GM20000 (cell line): ENCODE data around the gene PRR29.

Experiments
- DNase-seq: peaks from one replicate; pipeline ENCODE4 v3.0.0; 2012; ENCODE audit warnings: low spot score
- TF ChIP-seq, protein P1 (sequence below): IDR thresholded peaks from 2 replicates; pipeline ENCODE4 v1.5.1; 2012; ENCODE audit warnings: mild to moderate bottlenecking, control low read depth; ENCODE audit errors: extremely low read depth, missing control alignments

The PRR29 gene

GRCh38 chr17:63955791-63956190 lies 42.4 kb upstream of the PRR29 start:
- DNase-seq: no peak
- TF ChIP-seq, protein P1, sequence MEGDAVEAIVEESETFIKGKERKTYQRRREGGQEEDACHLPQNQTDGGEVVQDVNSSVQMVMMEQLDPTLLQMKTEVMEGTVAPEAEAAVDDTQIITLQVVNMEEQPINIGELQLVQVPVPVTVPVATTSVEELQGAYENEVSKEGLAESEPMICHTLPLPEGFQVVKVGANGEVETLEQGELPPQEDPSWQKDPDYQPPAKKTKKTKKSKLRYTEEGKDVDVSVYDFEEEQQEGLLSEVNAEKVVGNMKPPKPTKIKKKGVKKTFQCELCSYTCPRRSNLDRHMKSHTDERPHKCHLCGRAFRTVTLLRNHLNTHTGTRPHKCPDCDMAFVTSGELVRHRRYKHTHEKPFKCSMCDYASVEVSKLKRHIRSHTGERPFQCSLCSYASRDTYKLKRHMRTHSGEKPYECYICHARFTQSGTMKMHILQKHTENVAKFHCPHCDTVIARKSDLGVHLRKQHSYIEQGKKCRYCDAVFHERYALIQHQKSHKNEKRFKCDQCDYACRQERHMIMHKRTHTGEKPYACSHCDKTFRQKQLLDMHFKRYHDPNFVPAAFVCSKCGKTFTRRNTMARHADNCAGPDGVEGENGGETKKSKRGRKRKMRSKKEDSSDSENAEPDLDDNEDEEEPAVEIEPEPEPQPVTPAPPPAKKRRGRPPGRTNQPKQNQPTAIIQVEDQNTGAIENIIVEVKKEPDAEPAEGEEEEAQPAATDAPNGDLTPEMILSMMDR: no peak

- no peak for DNase-seq
Observed at GRCh38 chr17:63956296-63956920, 41.7 kb upstream of the PRR29 start.

DNA sequence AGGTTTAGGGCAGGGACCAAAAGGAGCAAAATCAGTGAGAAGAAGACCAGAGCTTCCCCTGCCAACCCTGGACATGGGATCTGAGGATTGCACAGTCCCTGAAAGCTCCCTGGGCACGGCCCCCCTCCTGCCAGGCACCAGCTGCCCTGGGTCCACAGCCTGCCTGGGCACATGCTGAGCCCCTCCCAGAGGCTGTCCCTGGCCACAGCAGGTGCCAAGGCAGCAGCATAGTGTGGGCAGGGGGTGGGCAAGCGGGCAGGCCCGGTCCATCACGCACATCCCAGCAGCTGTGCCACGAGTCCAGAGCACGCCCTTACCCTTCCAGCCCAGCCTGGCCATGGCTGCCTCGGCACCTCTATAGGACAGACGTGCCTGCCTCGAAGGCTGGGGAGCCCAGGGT lies 38.1 kb upstream of the PRR29 start:
- TF ChIP-seq, protein P1: no peak
- DNase-seq: no peak

More at GRCh38 chr17:63956296-63956920, 41.7 kb upstream of the PRR29 start:
- TF ChIP-seq, protein P1: no peak

DNA sequence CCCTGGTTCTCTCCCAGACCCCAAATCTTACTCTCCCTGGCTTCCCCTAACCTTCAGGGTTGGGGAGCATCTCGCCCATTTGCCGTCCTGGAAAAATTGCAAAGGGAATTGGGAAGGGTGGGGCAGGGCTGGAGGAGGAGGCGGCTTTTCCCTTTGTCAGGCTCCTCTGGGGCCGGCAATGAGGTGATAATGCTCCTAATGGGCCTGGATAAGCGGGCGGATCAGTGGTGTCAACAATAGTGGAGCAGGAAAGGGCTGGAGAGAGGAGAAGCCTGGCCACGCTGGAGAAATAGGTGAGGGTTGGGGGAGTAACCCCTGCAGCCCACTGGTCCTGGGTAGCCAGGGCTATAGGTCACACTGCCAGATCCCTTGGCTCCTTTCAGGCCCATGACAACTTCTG lies 37.7 kb upstream of the PRR29 start:
- no peak for DNase-seq
- TF ChIP-seq, protein P1: no peak

- peak; percentile 67 for DNase-seq
Observed at GRCh38 chr17:63961355-63962212, 36.6 kb upstream of the PRR29 start.

DNA sequence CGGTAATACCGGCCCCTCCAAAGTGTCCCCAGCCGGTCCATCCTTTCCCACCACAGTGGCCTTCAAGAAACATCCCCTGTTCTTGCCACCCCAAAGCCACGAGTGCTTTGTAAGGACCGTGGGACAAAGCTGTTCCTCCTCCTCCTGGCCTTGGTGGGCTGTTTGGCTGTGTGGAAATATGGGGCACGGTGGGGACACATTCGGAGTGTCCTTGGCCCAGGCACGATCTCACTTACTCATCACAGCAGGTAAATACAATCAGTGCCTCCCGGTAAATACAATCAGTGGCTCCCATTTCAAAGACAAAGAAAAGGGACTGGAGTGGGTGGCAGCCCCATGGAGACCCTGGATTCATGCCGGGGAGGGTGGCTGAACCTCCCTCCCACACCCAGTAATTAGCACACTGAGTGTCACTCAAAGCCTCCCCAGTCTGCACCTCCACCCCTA lies 35.8 kb upstream of the PRR29 start:
- DNase-seq: no peak
- TF ChIP-seq, protein P1: no peak

More at GRCh38 chr17:63961355-63962212, 36.6 kb upstream of the PRR29 start:
- TF ChIP-seq, protein P1: no peak

GRCh38 chr17:63963123-63963522 lies 35.0 kb upstream of the PRR29 start:
- TF ChIP-seq, protein P1: no peak
- DNase-seq: no peak
